GM18870 (cell line): Measurements from ENCODE around the gene HES4.
"Not testable (repeated sequence)": the region's sequence is repeated elsewhere in the genome, so short reads cannot be mapped to it uniquely, and the experiment has no call there.

ENCODE experiments used
- ATAC-seq: cut with Tn5 transposase; IDR thresholded peaks from one replicate; pipeline ENCODE4 v1.9.1; 2021; ENCODE audit warnings: moderate library complexity; ENCODE audit not compliant: unreplicated experiment

Gene HES4

GRCh38 chr1:1033731-1034438, 34.0 kb upstream of the HES4 start:
- no peak for ATAC-seq

GRCh38 chr1:1033009-1033587, 33.2 kb upstream of the HES4 start:
- ATAC-seq, result peak; percentile 73

- no peak for ATAC-seq
Observed at GRCh38 chr1:1032424-1032823, 32.5 kb upstream of the HES4 start.

GRCh38 chr1:1031659-1032235, 31.9 kb upstream of the HES4 start:
- no peak for ATAC-seq

GRCh38 chr1:1030867-1031658, 31.2 kb upstream of the HES4 start:
- not testable (repeated sequence) for ATAC-seq

- ATAC-seq, result no peak
Observed at GRCh38 chr1:1027791-1028190, 27.9 kb upstream of the HES4 start.

- ATAC-seq, result no peak
Observed at GRCh38 chr1:1026599-1027413, 26.9 kb upstream of the HES4 start.

GRCh38 chr1:1025730-1026129, 25.8 kb upstream of the HES4 start:
- ATAC-seq, result no peak

- no peak for ATAC-seq
Observed at GRCh38 chr1:1024771-1025699, 25.1 kb upstream of the HES4 start.

GRCh38 chr1:1024149-1024770, 24.4 kb upstream of the HES4 start:
- ATAC-seq, result no peak

- no peak for ATAC-seq
Observed at GRCh38 chr1:1023700-1024099, 23.8 kb upstream of the HES4 start.

GRCh38 chr1:1022302-1023009, 22.6 kb upstream of the HES4 start:
- ATAC-seq, result no peak

- no peak for ATAC-seq
Observed at GRCh38 chr1:1021920-1022259, 22.0 kb upstream of the HES4 start.

GRCh38 chr1:1021010-1021919, 21.4 kb upstream of the HES4 start:
- ATAC-seq, result no peak

GRCh38 chr1:1020415-1021009, 20.6 kb upstream of the HES4 start:
- no peak for ATAC-seq

- no peak for ATAC-seq
Observed at GRCh38 chr1:1020000-1020404, 20.1 kb upstream of the HES4 start, which contains the start of gene AGRN. Gene AGRN, plus strand, starts transcription at chr1:1020120. Its CDS starts 53 bp downstream, at chr1:1020173.
